GM12865 (cell line): ENCODE data around the gene RHBDL2.
A peak's percentile ranks its signal among the peaks of the same experiment; 100 is the strongest.

Source experiments
- DNase-seq: peaks from one replicate; pipeline ENCODE4 v3.0.0; 2010; ENCODE audit warnings: low read depth
- H3K4me3 ChIP-seq: 2 replicates; pipeline ENCODE4 v1.5.1; 2011; ENCODE audit warnings: mild to moderate bottlenecking, low read depth, low read length, control low read depth
- TF ChIP-seq, protein P1 (sequence below): IDR thresholded peaks from 2 replicates; pipeline ENCODE4 v1.5.1; 2011; ENCODE audit warnings: low read length, control low read depth, low read depth, inconsistent platforms; ENCODE audit not compliant: insufficient read depth; ENCODE audit errors: missing control alignments

Gene RHBDL2

DNA sequence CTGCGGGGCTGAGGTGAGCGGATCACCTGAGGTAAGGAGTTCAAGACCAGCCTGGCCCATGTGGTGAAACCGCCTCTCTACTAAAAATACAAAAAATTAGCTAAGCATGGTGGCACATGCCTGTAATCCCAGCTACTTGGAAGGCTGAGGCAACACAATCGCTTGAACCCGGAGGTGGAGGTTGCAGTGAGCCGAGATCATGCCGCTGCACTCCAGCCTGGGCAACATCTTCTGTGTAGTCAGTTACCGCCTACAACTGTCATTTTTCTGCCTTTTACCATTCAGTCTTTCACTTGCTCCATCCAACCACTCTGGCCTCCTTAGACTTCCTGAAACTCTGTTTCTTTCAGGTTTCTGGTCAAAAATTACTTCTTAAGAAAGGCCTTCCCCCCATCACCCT lies 70.6 kb downstream of the RHBDL2 start:
- no peak overlapping the region for H3K4me3 ChIP-seq
- peak; percentile 16 for DNase-seq
- TF ChIP-seq, protein P1, sequence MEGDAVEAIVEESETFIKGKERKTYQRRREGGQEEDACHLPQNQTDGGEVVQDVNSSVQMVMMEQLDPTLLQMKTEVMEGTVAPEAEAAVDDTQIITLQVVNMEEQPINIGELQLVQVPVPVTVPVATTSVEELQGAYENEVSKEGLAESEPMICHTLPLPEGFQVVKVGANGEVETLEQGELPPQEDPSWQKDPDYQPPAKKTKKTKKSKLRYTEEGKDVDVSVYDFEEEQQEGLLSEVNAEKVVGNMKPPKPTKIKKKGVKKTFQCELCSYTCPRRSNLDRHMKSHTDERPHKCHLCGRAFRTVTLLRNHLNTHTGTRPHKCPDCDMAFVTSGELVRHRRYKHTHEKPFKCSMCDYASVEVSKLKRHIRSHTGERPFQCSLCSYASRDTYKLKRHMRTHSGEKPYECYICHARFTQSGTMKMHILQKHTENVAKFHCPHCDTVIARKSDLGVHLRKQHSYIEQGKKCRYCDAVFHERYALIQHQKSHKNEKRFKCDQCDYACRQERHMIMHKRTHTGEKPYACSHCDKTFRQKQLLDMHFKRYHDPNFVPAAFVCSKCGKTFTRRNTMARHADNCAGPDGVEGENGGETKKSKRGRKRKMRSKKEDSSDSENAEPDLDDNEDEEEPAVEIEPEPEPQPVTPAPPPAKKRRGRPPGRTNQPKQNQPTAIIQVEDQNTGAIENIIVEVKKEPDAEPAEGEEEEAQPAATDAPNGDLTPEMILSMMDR = no peak

DNA sequence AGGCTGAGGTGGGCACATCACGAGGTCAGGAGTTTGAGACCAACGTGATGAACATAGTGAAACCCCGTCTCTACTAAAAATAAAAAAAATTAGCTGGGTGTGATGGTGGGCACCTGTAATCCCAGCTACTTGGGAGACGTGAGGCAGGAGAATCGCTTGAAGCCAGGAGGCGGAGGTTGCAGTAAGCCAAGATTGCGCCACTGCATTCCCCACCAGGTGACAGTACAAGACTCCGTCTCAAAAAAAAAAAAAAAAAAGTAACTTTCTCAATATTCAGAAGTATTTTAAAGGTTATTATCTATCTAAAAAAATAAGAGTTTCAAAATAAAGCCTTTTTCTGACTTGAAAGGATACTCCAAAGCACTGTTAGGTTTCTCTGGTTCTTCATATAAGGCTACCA lies 74.4 kb downstream of the RHBDL2 start:
- H3K4me3 ChIP-seq = no peak overlapping the region
- TF ChIP-seq, protein P1 = no peak

DNA sequence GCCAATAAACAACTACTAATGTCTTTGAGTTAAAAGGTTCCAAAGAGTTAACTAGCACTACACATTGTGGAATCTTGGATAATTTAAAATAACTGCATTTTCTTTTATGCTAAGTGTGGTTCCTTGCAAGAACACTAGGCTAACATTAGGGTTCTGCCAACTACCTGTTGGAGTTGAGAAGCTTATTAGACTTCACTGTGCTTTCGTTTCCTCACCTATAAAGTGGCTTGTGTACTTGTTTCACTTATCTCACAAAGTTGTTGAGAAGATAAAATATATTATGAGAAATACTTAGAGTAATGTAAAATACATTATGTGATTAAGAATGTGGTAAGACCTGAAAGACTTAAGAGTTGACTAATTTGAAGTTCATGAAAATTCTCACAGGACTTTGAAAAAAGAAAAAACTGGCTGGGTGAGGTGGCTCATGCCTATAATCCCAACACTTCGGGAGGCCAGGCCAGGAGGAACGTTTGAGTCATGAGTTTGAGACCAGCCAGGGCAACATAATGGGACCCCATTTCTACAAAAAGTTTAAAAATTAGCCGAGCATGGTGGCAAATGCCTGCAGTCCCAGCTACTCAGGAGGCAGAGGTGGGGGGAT lies 76.4 kb downstream of the RHBDL2 start:
- DNase-seq = no peak
- H3K4me3 ChIP-seq = no peak overlapping the region
- TF ChIP-seq, protein P1 = no peak

More for the DNA sequence above, 74.4 kb downstream of the RHBDL2 start:
- no peak for DNase-seq

DNA sequence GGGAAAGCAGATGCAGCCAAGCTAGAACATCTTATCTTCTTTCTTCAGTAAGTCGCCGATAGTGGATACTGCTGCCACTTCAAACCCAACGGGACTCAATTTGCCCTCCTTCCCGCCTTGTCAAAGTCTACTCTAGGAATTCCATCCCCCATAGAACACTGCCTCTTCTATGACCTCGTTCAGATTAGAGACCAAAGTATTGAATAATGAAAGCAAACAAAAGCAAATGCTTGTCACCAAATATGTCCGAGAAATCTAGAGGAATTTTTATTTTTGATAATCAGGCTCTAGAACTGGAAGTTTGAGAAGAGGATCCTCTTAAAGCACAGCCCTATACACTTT lies 81.2 kb downstream of the RHBDL2 start:
- H3K4me3 ChIP-seq = peak overlapping the region; percentile 89
- TF ChIP-seq, protein P1 = no peak
- DNase-seq = no peak

DNA sequence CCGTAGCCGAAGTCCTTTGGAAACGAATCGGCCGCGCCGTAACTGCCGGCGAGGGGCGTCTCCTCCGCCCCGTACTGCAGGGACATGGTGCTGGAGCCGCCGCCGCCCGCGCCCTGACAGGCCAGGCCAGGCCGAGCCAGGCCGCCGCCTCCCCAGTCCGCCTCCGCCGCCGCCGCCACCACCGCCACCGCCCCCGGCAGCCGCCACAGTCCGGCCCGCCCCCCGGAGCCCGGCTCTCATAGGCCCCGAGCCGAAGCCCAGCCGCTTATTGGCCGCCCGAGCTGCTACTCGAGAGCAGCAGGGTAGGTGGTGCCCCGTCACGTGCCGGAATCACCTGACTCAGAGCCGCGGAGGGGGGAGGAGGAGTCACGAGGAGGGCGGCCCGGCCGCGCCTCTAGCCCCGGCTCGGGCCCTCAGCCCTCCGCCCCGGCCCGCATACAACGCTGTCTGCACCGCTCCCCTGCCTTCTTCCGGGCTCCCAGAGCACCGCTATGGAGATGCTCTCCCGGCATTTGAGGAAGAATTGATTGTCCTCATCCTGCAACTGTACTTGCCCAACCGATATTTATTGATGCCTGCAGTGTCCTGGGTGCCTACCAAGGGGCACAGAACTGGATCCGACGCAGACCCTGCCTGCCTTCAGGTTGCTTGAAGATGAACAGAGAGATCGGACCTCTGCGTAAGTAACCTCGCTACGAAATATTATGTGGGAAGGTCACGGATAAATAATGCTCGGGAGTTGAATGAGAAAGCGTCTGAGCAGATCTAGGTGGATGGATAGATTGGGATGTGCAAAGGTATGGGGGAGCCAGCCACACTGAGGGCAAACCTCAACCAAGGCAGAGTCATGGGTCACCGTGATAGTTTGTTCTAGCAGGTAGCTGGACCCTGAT lies 81.8 kb downstream of the RHBDL2 start, which contains the start of gene RRAGC:
TSS of gene RRAGC (minus strand) at position 212 of the 893 bp plus-strand sequence. CDS start at position 86, 126 bp downstream.
- H3K4me3 ChIP-seq = peak within 1 kb of the TSS; percentile 89
- TF ChIP-seq, protein P1 = no peak
- DNase-seq = peak; percentile 99

DNA sequence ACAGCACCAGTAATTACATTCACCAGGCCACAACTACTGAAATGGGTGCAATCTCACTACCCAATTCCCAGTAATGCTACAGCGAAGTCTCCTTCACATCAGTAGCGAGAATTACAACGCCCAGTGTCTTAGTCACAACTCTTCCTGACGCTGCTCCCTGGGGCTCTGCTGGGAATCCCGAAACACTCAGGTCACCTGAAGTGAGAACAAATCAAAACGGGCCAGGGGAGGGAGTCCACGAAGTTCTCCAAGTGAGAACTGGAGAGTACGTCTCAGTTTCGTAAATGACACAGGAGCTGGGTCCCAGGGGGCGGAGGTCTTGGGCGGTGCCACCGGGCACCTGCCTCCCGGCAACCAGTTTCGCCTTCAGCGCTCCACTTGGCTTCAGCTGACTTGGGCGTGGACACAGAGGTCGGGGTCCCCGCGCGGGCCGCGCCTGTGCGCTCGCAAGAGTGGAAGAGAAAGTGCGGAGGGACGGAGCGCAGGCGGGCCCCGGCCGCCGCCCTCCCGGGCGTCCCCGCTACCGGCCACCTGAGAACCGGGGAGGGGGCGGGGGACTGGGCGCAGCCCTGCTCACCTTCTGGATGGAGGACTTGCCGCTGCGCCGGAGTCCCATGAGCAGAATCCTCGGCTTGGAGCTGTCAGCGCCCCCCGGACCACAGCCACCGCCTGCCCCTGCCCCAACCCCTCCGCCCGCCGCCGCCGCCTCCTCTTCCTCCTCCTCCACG lies 82.6 kb downstream of the RHBDL2 start:
- peak; percentile 80 for DNase-seq
- H3K4me3 ChIP-seq = peak overlapping the region; percentile 56
- TF ChIP-seq, protein P1 = no peak
